GM12878 (cell line): Measurements from ENCODE around the gene MGLL. TPM values are rescaled to one million over a fixed set of nuclear protein-coding genes. Genes with fewer than 3 reads are reported as not detected.

Experiments used
- BHLHE40 ChIP-seq, 2 experiments: fragments of 450-650 bp in 1 of 2; IDR thresholded peaks; 2 replicates each; pipeline ENCODE4 v1.6.1; 2011 to 2017; ENCODE audit warnings: low read depth in 2 of 2, borderline replicate concordance in 1 of 2, improper control_type of control experiment in 1 of 2, low read length in 1 of 2, mild to moderate bottlenecking in 1 of 2
- BMI1 ChIP-seq: fragments of 450-650 bp; IDR thresholded peaks from 2 replicates; pipeline ENCODE4 v1.6.1; 2016; ENCODE audit warnings: mild to moderate bottlenecking, moderate library complexity, borderline replicate concordance
- CREM ChIP-seq: IDR thresholded peaks from 2 replicates; pipeline ENCODE4 v1.6.1; 2014; ENCODE audit warnings: antibody characterized with exemption, low read depth
- DPF2 ChIP-seq: fragments of 450-650 bp; IDR thresholded peaks from 2 replicates; pipeline ENCODE4 v1.6.1; 2017; ENCODE audit warnings: mild to moderate bottlenecking
- E4F1 ChIP-seq: fragments of 450-650 bp; IDR thresholded peaks from 2 replicates; pipeline ENCODE4 v1.6.1; 2018; ENCODE audit warnings: borderline replicate concordance, mild to moderate bottlenecking; ENCODE audit not compliant: partially characterized antibody
- EGR1 ChIP-seq, 2 experiments: IDR thresholded peaks; 1 replicate in 1 of 2; 2 replicates in 1 of 2; pipeline ENCODE4 v1.6.1; 2011 to 2012; ENCODE audit warnings: low read depth in 2 of 2, low read length in 2 of 2, borderline replicate concordance in 1 of 2, mild to moderate bottlenecking in 1 of 2, moderate library complexity in 1 of 2
- ETV6 ChIP-seq, 2 experiments: fragments of 450-650 bp in 1 of 2; IDR thresholded peaks in 1 of 2; conservative IDR thresholded peaks in 1 of 2; 2 replicates each; pipeline ENCODE4 v1.6.1; 2014; ENCODE audit warnings: antibody characterized with exemption in 1 of 2, borderline replicate concordance in 1 of 2, low read depth in 1 of 2, mild to moderate bottlenecking in 1 of 2, moderate library complexity in 1 of 2
- IKZF1 ChIP-seq: fragments of 450-650 bp; conservative IDR thresholded peaks from 2 replicates; pipeline ENCODE4 v1.6.1; 2017; ENCODE audit warnings: antibody characterized with exemption, mild to moderate bottlenecking
- IRF5 ChIP-seq: fragments of 450-650 bp; IDR thresholded peaks from 2 replicates; pipeline ENCODE4 v1.6.1; 2017; ENCODE audit warnings: borderline replicate concordance
- JUNB ChIP-seq: IDR thresholded peaks from 2 replicates; pipeline ENCODE4 v1.6.1; 2016; ENCODE audit warnings: antibody characterized with exemption, mild to moderate bottlenecking
- MLLT1 ChIP-seq: fragments of 450-650 bp; IDR thresholded peaks from 2 replicates; pipeline ENCODE4 v1.6.1; 2016; ENCODE audit warnings: mild to moderate bottlenecking
- MXI1 ChIP-seq: fragments of 150-350 bp; IDR thresholded peaks from 2 replicates; pipeline ENCODE4 v1.6.1; 2011; ENCODE audit warnings: low read depth, mild to moderate bottlenecking, inconsistent platforms, low read length, improper control_type of control experiment
- NFXL1 ChIP-seq: fragments of 450-650 bp; IDR thresholded peaks from 2 replicates; pipeline ENCODE4 v1.6.1; 2017; ENCODE audit warnings: antibody characterized with exemption, mild to moderate bottlenecking, borderline replicate concordance
- PAX8 ChIP-seq: fragments of 450-650 bp; IDR thresholded peaks from 2 replicates; pipeline ENCODE4 v1.6.1; 2017; ENCODE audit warnings: mild to moderate bottlenecking, moderate library complexity
- PML ChIP-seq: IDR thresholded peaks from 2 replicates; pipeline ENCODE4 v1.6.1; 2012; ENCODE audit warnings: low read length, inconsistent platforms
- POLR2A ChIP-seq: IDR thresholded peaks from 2 replicates; pipeline ENCODE4 v1.6.1; 2011; ENCODE audit warnings: low read depth, mild to moderate bottlenecking, low read length
- SKIL ChIP-seq: fragments of 450-650 bp; IDR thresholded peaks from 2 replicates; pipeline ENCODE4 v1.6.1; 2017; ENCODE audit warnings: mild to moderate bottlenecking, low read depth, inconsistent platforms; ENCODE audit not compliant: poor library complexity, severe bottlenecking
- TBL1XR1 ChIP-seq: IDR thresholded peaks from 2 replicates; pipeline ENCODE4 v1.6.1; 2012; ENCODE audit warnings: low read depth, low read length, improper control_type of control experiment
- ZBTB4 ChIP-seq: fragments of 450-650 bp; formaldehyde crosslinking; IDR thresholded peaks from 2 replicates; pipeline ENCODE4 v1.4.0; 2022; ENCODE audit warnings: mild to moderate bottlenecking, moderate library complexity
- polyA plus RNA-seq, 11 experiments: library from polyadenylated mRNA; depleted of rRNA in 4 of 11; unstranded in 6 of 11; stranded (reverse) in 5 of 11; fragments of >200 nt; fragmentation: Nextera tagmentation in 4 of 11; fragmentation: Illumina TruSeq in 1 of 11; extraction: Ambion mirVana in 4 of 11; extraction: Trizol in 1 of 11; gene quantifications; 1 replicate in 1 of 11; 2 replicates in 10 of 11; pipeline versions ENCODE4 v1.2.1 to v1.2.3, GENCODE V29; 2011 to 2016; ENCODE audit warnings: inconsistent platforms in 2 of 11, missing spikeins in 2 of 11, low read depth in 1 of 11
- total RNA-seq, 4 experiments: library from RNA; depleted of rRNA in 3 of 4; stranded (reverse); fragments of >200 nt in 3 of 4; fragmentation: Illumina TruSeq in 1 of 4; extraction: Trizol in 1 of 4; gene quantifications; 2 replicates each; pipeline versions ENCODE4 v1.2.1 to v1.2.3, GENCODE V29; 2013 to 2021

The MGLL gene
- total and polyA plus RNA-seq, 10 of the 15 experiments (the other 5 are each of a cell fraction or from before 2014, with no cell fraction given), result 44.9 to 177 (median 72.9) TPM

- TF ChIP-seq ZBTB4 (CRISPR knock-in tag) (no peak), SKIL (no peak), NFXL1 (no peak), BHLHE40 (IDR thresholded peaks at IDR 0.05; ENCODE audit: borderline replicate concordance in 1 of 2, low read depth in 2 of 2, low read length in 1 of 2) (peak in 1 of 2 experiments; percentile 67; a peak in 3 of 4 replicates), EGR1 (IDR thresholded peaks at IDR 0.05; ENCODE audit: borderline replicate concordance in 1 of 2, low read depth in 2 of 2, low read length in 2 of 2) (peak in 1 of 2 experiments; percentile 30; a peak in 1 of 3 replicates), IKZF1 (peak; percentile 86), PAX8 (no peak), TBL1XR1 (no peak), JUNB (peak; percentile 78), E4F1 (no peak), PML (no peak), MLLT1 (no peak), CREM (peak; percentile 67; the same call in 1 of the 2 replicates), POLR2A (no peak), BMI1 (no peak), MXI1 (peak; percentile 36; the same call in 1 of the 2 replicates), ETV6 (conservative IDR thresholded peaks at IDR 0.05 in 1 of 2, IDR thresholded peaks at IDR 0.05 in 1 of 2; ENCODE audit: borderline replicate concordance in 1 of 2, low read depth in 1 of 2) (no peak), IRF5 (no peak), DPF2 (peak; percentile 69)
Measured at GRCh38 chr3:127775398-127776109, 46.8 kb downstream of the MGLL start (continued).
